OCI-LY3 (cell line): Measurements from ENCODE around the gene GGA2.

Source experiments
- EZH2phosphoT487 ChIP-seq: fragments of 200-600 bp; shearing (Covaris generic); IDR thresholded peaks from 2 replicates; pipeline ENCODE4 v1.6.1; 2018; ENCODE audit warnings: antibody characterized with exemption, mixed run types, low read depth
- TF ChIP-seq, protein P1 (sequence below): fragments of 200-600, 300-600 bp; sonication (generic); IDR thresholded peaks from 2 replicates; pipeline ENCODE4 v1.5.1; 2014; ENCODE audit warnings: antibody characterized with exemption, low read length, low read depth

DNA sequence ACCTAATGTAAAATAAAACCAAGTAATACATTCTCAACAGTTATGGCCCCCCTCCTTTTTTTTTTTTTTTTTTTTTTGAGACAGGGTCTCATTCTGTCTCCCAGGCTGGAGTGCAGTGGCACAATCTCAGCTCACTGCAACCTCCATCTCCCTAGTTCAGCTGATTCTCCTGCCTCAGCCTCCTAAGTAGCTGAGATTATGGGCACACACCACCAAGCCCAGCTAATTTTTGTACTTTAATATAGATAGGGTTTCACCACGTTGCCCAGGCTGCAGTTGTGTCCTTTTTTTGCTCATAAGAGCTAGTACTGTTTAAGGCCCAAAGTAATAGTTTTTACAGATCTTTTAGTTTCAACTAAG is 28.6 kb upstream of the GGA2 start:
- TF ChIP-seq, protein P1, sequence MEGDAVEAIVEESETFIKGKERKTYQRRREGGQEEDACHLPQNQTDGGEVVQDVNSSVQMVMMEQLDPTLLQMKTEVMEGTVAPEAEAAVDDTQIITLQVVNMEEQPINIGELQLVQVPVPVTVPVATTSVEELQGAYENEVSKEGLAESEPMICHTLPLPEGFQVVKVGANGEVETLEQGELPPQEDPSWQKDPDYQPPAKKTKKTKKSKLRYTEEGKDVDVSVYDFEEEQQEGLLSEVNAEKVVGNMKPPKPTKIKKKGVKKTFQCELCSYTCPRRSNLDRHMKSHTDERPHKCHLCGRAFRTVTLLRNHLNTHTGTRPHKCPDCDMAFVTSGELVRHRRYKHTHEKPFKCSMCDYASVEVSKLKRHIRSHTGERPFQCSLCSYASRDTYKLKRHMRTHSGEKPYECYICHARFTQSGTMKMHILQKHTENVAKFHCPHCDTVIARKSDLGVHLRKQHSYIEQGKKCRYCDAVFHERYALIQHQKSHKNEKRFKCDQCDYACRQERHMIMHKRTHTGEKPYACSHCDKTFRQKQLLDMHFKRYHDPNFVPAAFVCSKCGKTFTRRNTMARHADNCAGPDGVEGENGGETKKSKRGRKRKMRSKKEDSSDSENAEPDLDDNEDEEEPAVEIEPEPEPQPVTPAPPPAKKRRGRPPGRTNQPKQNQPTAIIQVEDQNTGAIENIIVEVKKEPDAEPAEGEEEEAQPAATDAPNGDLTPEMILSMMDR, result no peak
- TF ChIP-seq EZH2phosphoT487, result no peak
